ENCODE results near the gene MYO7B.

MYO7B gene

GRCh38 chr2:127652786-127653357, 117.4 kb downstream of the MYO7B start (continued):
- TF ChIP-seq TSHZ2 (CRISPR knock-in tag; IDR thresholded peaks at IDR 0.05) = no peak
- TF ChIP-seq CSDC2 (CRISPR knock-in tag; IDR thresholded peaks at IDR 0.05) = no peak

GRCh38 chr2:127653421-127654083, 118.1 kb downstream of the MYO7B start:
- TF ChIP-seq TOX (CRISPR knock-in tag; IDR thresholded peaks at IDR 0.05; ENCODE audit: borderline replicate concordance) = no peak
- TF ChIP-seq ESRRG (CRISPR knock-in tag; IDR thresholded peaks at IDR 0.05) = no peak
- no peak for TF ChIP-seq PATZ1 (CRISPR knock-in tag; IDR thresholded peaks at IDR 0.05; ENCODE audit: borderline replicate concordance)
- TF ChIP-seq ISL1 (CRISPR knock-in tag; IDR thresholded peaks at IDR 0.05) = no peak
- no peak for TF ChIP-seq ZFP30 (CRISPR knock-in tag; IDR thresholded peaks at IDR 0.05)
- TF ChIP-seq OSR1 (CRISPR knock-in tag; IDR thresholded peaks at IDR 0.05) = no peak
- TF ChIP-seq TCF4 (CRISPR knock-in tag; IDR thresholded peaks at IDR 0.05; ENCODE audit: borderline replicate concordance) = no peak
- no peak for TF ChIP-seq CSDC2 (CRISPR knock-in tag; IDR thresholded peaks at IDR 0.05)
- no peak for TF ChIP-seq SNAI2 (CRISPR knock-in tag; IDR thresholded peaks at IDR 0.05)
- TF ChIP-seq POU6F1 (CRISPR knock-in tag; IDR thresholded peaks at IDR 0.05; ENCODE audit: borderline replicate concordance, low read depth) = no peak
- TF ChIP-seq ZNF8 (CRISPR knock-in tag; IDR thresholded peaks at IDR 0.05) = no peak
- TF ChIP-seq PPARA (CRISPR knock-in tag; IDR thresholded peaks at IDR 0.05; ENCODE audit: borderline replicate concordance) = no peak
- TF ChIP-seq ZC3H10 (CRISPR knock-in tag; IDR thresholded peaks at IDR 0.05) = no peak
- TF ChIP-seq CREB5 (CRISPR knock-in tag; IDR thresholded peaks at IDR 0.05; ENCODE audit: low read depth) = no peak
- TF ChIP-seq GLIS3 (CRISPR knock-in tag; IDR thresholded peaks at IDR 0.05) = no peak
- no peak for ATAC-seq

GRCh38 chr2:127654084-127654837, 118.8 kb downstream of the MYO7B start:
- ATAC-seq = no peak
- TF ChIP-seq ARNTL (CRISPR knock-in tag; IDR thresholded peaks at IDR 0.05; ENCODE audit: borderline replicate concordance, low read depth) = no peak
- TF ChIP-seq BACH2 (CRISPR knock-in tag; IDR thresholded peaks at IDR 0.05; ENCODE audit: borderline replicate concordance) = no peak
- no peak for TF ChIP-seq RARB (CRISPR knock-in tag; IDR thresholded peaks at IDR 0.05)
- no peak for TF ChIP-seq OSR1 (CRISPR knock-in tag; IDR thresholded peaks at IDR 0.05)
- TF ChIP-seq GLIS3 (CRISPR knock-in tag; IDR thresholded peaks at IDR 0.05) = no peak
- no peak for TF ChIP-seq ZFP30 (CRISPR knock-in tag; IDR thresholded peaks at IDR 0.05)
- no peak for TF ChIP-seq PATZ1 (CRISPR knock-in tag; IDR thresholded peaks at IDR 0.05; ENCODE audit: borderline replicate concordance)
- TF ChIP-seq TCF4 (CRISPR knock-in tag; IDR thresholded peaks at IDR 0.05; ENCODE audit: borderline replicate concordance) = no peak
- TF ChIP-seq TSHZ2 (CRISPR knock-in tag; IDR thresholded peaks at IDR 0.05) = no peak
- TF ChIP-seq ZC3H10 (CRISPR knock-in tag; IDR thresholded peaks at IDR 0.05) = no peak

All from SK-N-SH treated with all-trans-retinoic acid at 6 μM for 48 hours (cell line).